GM21381 (cell line): ENCODE data around the gene KCNT2.

ENCODE experiments used
- ATAC-seq: cut with Tn5 transposase; IDR thresholded peaks from one replicate; pipeline ENCODE4 v1.9.1; 2021; ENCODE audit warnings: mild to moderate bottlenecking, moderate library complexity; ENCODE audit not compliant: unreplicated experiment

KCNT2 gene

GRCh38 chr1:196451103-196451502 lies 157.1 kb downstream of the KCNT2 start:
- no peak for ATAC-seq

DNA sequence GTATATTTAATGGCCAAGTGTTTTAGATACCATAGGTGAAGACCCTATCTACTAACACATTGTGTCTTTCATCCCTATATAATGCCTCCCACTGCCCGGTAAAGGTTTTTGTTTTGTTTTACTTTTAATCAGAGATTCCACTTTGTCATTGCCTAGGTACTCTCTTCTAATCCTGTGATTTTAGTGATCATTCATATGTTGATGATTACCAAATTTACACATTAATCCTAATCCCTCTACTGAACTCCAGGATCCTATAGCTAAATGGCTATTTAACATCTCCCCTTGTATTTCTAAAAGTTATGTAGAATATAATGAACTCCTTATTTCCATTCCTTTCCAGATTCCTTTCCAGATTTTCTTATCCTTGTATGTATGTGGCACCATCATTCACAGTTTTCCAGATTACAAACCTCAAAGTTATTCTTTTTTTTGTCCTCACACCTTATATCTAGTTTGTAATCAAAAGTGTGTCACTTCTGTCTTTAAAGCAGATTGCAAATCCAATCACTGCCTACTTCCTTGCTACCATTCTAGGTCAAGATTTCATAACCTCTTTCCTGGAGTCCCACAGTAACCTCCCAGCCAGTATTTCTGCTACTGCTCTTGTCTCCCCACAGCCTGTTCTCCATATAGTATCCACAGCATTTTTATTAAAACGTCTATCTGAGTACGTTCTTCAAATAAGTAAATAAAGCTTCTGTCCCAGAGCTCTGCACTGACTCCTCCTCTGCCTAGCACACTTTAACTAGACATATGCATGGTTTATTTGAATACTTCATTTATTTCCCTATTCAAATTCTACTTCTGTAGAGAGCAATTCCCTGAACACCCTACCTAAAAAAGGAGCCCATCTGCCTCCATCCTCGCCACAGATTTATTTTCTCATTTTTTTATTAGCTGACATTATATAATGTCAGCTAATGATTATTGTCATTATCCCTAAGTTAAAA lies 157.8 kb downstream of the KCNT2 start:
- ATAC-seq, result no peak

- ATAC-seq, result no peak
These were observed 158.8 kb downstream of the KCNT2 start for GRCh38 chr1:196449460-196449859.

DNA sequence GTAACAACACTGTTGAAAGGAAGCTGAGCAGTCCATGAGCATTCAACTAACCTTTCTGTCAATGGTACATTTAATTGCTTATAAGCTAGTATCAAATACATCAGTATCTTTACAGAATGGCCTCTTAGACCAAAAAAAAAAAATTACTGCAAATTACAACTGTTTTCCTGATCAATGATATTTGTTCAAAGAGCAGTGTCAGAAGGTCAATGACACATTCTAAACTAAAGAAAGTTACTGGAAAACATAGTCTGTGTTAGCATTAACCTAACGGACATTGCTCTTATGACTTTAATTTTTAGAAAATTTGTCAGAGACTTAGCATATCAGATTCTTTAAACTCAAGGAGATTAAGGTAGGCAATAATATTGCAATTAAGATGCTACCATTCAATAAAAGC lies 162.5 kb downstream of the KCNT2 start:
- no peak for ATAC-seq

- ATAC-seq, result no peak
These were observed 163.6 kb downstream of the KCNT2 start for GRCh38 chr1:196444634-196445033.

DNA sequence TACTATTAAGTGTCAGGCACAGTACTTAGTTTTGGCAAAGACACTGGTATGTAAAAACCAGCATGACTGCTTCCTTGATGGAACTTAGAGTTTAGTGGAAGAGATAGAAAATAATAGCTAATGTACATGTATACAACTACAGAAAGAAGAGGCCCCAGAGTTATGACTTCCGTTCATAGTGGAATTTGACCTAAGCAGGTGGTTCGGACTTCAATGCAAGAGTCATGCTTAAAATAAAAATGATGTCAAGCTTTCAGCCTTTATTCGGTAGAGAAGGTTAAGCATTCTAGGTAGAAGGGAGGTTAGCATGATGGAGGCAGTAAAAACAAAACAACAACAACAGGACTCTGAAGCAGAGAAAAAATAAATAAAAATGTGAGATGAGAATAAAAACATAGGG lies 165.9 kb downstream of the KCNT2 start:
- no peak for ATAC-seq

GRCh38 chr1:196440711-196441110 lies 167.5 kb downstream of the KCNT2 start:
- ATAC-seq, result no peak

- ATAC-seq, result no peak
These were observed 169.9 kb downstream of the KCNT2 start for GRCh38 chr1:196438329-196438728.

DNA sequence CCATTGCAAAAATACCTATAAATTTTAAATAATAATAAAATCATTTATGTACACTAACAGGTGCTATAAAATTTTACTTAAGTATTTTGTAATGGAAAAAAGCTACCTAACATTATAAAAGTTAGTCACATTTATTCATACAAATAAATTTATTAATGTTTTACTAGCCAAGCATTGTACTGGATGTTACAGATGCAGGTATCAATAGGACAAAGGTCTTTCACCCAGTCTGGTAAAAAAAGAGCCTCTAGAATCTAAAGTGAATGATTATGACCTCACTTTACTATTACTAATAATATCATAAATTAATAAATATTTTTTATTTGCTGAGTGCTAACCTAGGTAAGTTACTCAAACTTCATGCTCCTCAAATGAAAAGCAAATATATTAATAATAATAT lies 170.6 kb downstream of the KCNT2 start:
- ATAC-seq, result no peak

DNA sequence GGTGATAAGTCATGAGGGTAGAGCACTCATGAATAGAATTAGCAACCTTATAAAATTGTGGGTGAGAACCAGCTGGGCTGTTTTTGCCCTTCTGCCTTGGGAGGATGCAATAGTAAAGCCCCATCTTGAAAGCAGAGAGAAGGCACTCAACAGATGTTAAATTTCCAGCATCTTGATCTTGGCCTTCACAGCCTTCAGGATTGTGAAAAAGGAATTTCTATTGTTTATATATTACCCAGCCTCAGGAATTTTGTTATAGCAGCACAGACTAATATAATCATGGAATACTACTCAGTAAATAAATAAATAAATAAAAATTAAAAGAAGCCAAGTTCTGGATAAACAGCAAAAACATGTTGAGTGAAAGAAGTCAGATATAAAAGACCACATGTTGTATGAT lies 175.2 kb downstream of the KCNT2 start:
- ATAC-seq, result no peak

DNA sequence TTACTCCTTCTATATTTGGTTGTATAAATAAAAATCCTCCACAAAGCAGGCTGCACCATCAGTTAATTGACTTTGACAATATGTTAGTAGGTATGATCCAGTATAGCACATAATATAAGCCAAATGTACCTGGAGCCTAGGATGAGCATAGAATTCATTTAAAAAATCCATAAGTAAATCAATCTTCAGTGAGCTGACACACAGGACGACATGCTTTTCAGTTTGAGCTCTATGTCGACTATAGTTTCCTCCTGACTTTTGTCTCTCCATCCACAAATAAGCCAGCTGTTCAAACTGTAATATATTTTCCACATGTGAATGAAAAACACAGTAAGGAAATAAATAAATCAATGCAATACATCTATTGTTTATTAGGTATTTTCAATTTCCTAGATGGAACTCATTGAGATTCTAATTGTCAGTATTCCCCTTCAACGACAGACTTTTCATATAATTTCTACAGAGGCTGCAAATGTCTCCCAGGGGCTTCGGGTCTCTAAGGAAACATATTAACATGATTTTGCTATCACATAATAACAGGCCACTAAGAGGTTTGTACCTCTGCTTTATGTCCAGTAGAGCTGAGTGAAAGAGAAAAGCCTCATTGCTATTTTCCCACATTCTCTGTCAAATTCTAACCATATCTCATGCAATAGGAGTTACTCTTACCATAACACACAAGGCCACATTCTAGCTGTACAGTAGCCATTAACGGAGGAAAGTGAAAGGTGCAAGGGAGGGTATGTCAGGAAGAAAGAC lies 180.1 kb downstream of the KCNT2 start:
- ATAC-seq, result no peak

GRCh38 chr1:196425513-196425912 lies 182.7 kb downstream of the KCNT2 start:
- ATAC-seq, result no peak

DNA sequence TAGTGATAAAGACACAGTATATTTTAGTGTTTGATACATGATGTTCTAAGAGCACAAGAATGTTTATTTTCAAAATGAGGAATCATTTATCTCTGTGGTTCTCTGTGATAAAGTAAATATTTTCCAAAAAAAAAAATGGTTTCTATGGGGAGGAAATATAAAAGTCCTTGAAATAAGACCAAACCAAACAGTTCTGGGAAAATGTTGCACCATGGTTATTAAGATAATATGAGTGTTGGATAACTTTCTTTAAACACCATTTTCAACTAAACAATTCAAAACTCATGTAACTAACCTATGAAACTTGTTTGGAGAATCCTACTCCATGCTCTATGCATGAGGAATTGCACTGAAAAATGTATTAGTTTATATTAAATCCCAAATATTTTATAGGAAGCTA lies 184.6 kb downstream of the KCNT2 start:
- no peak for ATAC-seq

DNA sequence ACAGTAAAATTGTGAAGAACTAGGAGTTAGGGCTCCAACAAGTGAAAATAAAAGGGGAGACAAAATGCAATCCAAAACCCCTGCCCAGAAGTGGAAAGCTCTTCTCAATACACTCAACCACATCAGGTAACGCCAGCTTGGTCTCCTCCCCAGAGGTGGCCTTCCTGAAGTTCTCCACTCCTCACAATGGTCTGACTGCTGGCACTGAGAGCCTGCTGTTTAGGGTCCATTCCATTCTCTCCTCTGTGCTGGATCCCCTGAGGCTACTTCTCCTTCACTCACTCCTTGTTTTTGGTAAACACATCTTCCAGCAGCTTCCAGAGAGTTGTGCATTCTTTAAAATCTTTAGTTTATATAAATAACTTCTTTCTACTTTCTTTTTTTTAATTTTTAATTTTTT lies 189.5 kb downstream of the KCNT2 start:
- ATAC-seq, result no peak

DNA sequence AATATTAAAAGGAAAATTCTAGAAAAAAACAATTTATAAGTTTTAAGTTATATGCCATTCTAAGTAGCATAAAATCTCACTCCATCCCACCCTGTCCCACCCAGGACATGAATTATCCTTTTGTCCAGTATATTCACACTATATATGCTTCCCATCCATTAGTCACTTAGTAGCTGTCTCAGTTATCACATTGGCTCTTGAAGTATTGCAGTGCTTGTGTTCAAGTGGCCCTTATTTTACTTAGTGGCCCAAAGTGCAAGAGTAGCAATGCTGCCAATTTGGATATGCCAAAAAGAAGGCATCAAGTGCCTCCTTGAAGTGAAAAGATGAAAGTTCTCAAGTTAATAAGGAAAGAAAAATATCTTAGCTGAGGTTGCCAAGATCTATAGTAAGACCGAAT lies 192.3 kb downstream of the KCNT2 start:
- ATAC-seq, result no peak

DNA sequence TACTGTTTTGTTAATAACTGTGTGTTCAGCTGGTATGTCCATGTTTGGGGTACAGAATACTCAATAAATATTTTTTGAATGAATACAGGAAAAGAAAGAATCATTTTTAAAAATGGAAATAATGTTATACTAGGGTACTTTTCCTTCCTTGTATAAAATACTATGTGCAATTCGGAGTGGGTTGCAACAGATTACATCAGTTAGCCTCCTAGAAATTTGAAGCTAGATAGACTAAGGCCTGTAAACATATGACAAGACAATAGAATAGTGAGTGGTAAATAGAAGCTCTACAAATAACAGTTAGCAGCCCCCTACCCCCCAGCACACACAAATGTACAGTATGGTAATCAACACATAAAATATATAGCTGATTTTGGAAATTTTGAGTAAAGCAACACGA lies 195.9 kb downstream of the KCNT2 start:
- ATAC-seq, result no peak

- ATAC-seq, result no peak
These were observed 197.5 kb downstream of the KCNT2 start for GRCh38 chr1:196410768-196411167.

DNA sequence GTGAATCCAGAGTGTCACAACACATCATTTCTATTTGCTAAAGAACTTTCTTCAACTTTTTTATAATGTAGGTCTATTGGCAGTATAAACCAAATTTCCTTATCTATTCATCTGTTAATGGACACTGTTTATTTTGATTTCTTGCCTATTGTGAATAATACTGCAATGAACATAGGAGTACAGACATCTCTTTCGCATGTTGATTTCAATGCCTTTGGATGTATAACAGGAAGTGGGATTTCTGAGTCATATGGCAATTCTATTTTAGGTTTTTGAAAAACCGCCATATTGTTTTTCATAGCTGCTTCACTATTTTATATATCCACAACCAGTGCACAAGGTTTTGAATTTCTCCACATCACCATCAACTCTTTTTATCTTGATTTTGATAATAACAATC lies 198.7 kb downstream of the KCNT2 start:
- ATAC-seq, result no peak

DNA sequence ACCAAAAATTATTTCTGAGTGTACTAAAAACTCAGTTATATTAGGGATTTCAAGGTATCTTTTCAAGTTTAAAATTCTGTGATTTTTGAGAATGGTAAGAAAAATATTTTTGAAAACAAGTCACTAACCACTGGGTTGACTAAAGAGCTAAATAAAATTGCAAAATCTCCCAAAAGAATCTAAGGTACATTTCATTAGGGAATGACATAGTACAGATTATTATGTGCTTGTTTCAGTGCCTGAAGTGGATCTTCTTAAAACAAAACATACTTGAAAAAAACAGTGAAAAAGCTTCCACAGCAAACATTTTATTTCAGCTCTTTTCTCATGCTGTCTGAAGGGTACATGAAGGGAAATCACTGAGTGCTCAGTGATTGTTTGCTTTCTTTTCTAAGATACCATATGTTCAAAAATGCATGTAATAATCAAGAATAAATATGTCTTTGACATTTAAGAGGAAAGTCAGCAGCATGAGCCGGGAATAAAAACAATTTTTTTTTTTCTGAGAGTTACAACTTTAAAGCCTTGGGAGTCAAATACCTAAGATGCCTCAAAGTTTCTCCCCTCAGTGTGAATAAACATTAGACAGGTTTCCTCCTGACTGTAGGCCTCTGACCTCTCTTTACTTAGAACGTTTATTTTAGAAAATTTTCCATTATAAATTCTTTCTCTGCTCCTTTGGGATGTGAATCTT lies 200.7 kb downstream of the KCNT2 start:
- no peak for ATAC-seq

GRCh38 chr1:196405839-196406238 lies 202.4 kb downstream of the KCNT2 start:
- no peak for ATAC-seq
